ENCODE measurements around the gene SDF4.

SDF4 gene

DNA sequence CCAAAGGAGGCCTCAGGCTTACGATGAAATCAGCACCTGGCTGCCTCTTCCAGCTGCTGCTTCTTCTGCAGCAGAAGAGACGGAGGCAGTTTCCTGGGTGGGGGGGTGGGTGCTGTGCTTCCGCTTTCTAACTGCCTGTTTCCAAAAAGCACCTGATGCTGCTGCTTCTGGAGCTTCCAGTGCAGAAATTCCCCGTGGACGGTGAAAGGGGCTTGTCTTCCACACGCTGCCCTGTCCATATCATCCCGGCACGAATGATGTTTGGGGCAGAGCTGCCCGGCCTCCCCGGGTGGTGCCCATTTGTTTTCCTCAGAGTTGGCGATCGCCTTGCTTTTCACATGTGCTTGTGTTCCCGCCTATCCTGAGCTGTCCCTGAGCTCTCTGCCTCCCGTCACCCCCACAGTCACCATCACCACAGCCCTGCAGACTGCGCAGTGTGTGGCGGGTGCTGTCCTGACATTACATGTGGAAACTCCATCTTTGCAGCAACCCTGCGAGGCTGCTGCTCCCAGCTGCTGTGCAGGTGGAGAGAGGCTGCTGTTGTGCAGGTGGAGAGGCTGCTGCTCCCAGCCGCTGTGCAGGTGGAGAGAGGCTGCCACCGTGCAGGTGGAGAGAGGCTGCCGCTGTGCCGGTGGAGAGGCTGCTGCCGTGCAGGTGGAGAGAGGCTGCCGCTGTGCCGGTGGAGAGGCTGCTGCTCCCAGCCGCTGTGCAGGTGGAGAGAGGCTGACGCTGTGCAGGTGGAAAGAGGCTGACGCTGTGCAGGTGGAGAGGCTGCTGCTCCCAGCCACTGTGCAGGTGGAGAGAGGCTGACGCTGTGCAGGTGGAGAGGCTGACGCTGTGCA is 56.4 kb downstream of the SDF4 start:
- DNase-seq, result no peak

DNA sequence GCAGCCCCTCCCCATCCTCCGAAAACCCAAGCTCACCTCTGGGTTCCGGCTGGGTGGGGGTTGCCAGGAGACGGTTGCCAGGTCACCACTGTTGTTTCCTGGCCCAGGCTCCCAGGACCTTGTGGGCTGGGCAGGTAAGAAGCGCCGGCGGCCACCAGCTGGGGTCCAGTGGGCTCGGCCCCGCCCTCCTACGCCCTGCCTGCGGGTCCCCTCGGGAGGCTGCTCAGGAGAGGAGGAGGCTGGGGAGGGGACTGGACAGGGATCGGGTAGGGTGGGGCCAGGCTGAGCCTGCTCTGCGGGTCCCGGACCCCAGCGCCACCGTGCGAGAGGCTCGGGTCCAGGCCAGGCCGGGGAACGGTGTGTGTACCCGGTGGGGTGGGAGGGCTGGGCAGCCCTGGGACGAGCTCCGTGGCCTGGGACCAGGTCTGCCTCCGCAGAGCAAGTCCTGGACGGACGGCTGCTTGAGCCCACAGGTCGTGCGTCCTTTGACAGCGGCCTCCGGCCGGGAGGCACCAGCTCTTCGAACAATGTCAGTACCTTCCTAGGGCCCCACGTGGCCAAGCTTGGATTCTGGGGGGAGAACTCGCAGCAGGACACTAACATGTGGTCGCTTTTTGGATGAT is 57.9 kb downstream of the SDF4 start, which contains the start of gene TTLL10:
TTLL10 (plus strand) TSS at position 88 of the 623 bp plus-strand sequence. CDS start 5,336 bp downstream, outside the sequence.
- DNase-seq, result no peak

DNA sequence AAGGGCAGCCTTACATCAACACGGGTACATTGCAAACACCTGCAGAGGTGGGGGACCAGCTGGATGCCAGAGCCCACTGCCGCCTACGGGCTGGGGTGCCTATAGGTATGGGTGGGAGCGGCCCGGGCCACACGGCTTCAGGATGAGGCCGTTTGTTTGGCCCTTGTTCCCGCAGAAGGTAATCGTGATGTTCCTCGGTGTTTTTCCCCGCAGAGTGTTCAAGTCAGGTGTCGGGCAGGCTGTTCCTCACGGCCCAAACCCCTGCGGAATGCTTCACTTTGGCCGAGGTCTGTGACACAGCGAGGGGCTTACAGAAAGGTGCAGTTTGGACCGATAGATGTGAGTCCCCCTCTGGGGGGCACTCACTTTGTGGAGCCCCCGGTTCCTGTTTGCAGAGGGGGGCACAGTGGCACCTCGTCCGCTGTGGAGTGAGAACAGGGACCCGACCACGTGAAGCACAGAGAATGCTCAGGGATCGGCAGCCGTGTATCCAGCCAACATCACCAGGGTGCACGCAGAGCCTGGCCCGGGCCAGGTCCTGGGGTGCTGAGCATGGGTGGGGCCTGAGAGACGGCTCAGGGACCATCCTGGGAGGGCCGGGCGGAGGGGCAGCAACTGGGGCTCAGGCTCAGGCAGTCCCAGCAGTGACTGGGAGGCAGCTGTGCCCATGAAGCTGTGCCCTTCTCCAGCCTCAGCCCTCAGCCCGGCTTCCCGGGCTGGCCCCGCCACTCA is 58.6 kb downstream of the SDF4 start:
- DNase-seq, result no peak

DNA sequence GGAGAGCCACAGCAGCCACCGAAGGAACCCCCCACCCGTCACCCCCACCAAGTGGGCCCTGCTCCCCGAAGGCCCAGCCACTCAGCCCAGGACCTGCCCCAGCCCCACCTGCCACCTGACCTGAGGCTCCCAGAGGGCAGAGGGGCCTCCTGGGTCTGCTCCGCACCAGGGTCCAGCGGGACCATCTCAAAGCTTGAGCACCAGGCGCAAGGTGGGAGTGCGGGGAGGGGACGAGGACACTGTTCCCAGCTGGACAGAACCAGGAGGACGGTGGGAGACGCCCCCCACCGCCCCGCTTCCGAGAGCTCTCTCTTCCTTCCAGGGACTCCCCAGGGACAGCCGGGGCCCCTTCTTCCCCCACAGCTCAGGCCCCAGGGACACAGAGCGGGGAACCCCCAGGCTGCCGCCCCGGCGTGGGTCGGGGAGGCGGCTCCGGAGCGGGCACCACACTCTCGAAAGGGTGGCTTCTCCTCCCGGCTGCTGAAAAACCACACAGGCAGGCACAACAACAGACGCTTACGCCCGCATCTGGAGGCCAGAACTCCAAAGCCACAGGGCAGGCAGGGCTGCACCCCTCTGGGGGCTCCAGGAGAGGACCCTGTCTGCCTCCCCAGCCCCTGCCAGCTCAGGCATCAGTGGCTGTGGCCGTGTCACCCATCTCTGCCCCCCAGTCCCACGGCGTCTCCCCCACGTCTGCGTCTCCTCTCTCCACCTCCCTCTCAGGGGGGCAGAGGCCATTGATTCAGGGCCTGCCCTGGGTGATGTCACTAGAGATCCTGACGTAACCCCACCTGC is 60.1 kb downstream of the SDF4 start:
- no peak for DNase-seq

DNA sequence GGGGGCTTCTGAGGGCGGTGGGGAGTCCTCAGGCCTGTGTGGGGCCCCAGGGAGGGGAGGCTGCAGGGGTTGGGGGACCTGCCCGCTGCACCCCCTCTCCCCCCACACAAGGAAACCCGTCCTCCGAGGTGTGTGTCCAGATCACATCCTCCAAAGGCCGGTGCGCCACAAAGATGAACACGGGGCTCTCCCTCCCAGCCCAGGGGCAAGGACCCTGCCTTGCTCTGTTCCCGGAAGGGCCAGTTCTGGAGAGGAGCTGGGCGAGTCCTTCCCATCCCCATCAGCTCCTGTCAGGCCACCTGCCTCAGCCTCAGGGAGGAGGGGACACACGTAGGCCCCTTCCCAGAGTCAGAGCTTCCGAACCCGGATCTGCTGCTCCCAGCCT is 60.6 kb downstream of the SDF4 start:
- DNase-seq, result no peak

- no peak for DNase-seq
Observed at GRCh38 chr1:1170215-1171091, 61.3 kb downstream of the SDF4 start.

GRCh38 chr1:1169429-1170214 is 62.2 kb downstream of the SDF4 start:
- no peak for DNase-seq

- DNase-seq, result no peak
Observed at GRCh38 chr1:1168451-1169411, 63.1 kb downstream of the SDF4 start.

GRCh38 chr1:1167841-1168450 is 63.9 kb downstream of the SDF4 start:
- no peak for DNase-seq

GRCh38 chr1:1167398-1167821 is 64.4 kb downstream of the SDF4 start:
- DNase-seq, result no peak

Data from NCI-H69 (cell line).